WTC11 (cell line): ENCODE results near the gene C6.

Experiments used
- CTCF ChIP-seq: fragments of 200-600 bp; IDR thresholded peaks from 2 replicates; pipeline ENCODE4 v1.8.0; 2022; ENCODE audit warnings: antibody characterized with exemption
- NFYB ChIP-seq: sonication (generic); formaldehyde crosslinking; conservative IDR thresholded peaks from 2 replicates; pipeline ENCODE4 v1.8.0; 2022; ENCODE audit warnings: low read depth, missing genetic modification reagents
- RORB ChIP-seq: fragments of 250-450 bp; sonication (Bioruptor Pico); IDR thresholded peaks from 2 replicates; pipeline ENCODE4 v1.9.0; 2021; ENCODE audit warnings: mild to moderate bottlenecking
- TEAD4 ChIP-seq: sonication (generic); formaldehyde crosslinking; IDR thresholded peaks from 2 replicates; pipeline ENCODE4 v1.8.0; 2022; ENCODE audit warnings: mild to moderate bottlenecking, missing genetic modification reagents

GRCh38 chr5:41232797-41233196 lies 19.5 kb upstream of the C6 start:
- no peak for TF ChIP-seq CTCF
- no peak for TF ChIP-seq NFYB
- TF ChIP-seq RORB = no peak
- no peak for TF ChIP-seq TEAD4 (CRISPR knock-in tag)
